HCT116 (cell line): ENCODE measurements around the gene NDUFS7.

Experiments used
- EZH2 ChIP-seq: fragments of 200-600 bp; sonication (generic); IDR thresholded peaks from 2 replicates; pipeline ENCODE4 v1.6.1; 2017; ENCODE audit warnings: antibody characterized with exemption, mixed run types
- EZH2phosphoT487 ChIP-seq: fragments of 200-600 bp; IDR thresholded peaks from 2 replicates; pipeline ENCODE4 v1.6.1; 2018; ENCODE audit warnings: antibody characterized with exemption, borderline replicate concordance
- TCF7L2 ChIP-seq: IDR thresholded peaks from 2 replicates; pipeline ENCODE4 v1.7.0; 2011; ENCODE audit warnings: borderline replicate concordance, inconsistent platforms; ENCODE audit not compliant: insufficient read depth, insufficient read length; ENCODE audit errors: extremely low read depth
- TF ChIP-seq, protein P1 (sequence below), 3 experiments: fragments of 200-600 bp in 1 of 3; sonication (generic) in 1 of 3; IDR thresholded peaks in 2 of 3; conservative IDR thresholded peaks in 1 of 3; 2 replicates each; pipeline ENCODE4 v1.5.1; 2012 to 2017; ENCODE audit warnings: low read depth in 2 of 3, low read length in 2 of 3, antibody characterized with exemption in 1 of 3, borderline replicate concordance in 1 of 3, control low read depth in 1 of 3, mild to moderate bottlenecking in 1 of 3, mixed read lengths in 1 of 3, mixed run types in 1 of 3, moderate library complexity in 1 of 3; ENCODE audit not compliant: insufficient read depth in 1 of 3

DNA sequence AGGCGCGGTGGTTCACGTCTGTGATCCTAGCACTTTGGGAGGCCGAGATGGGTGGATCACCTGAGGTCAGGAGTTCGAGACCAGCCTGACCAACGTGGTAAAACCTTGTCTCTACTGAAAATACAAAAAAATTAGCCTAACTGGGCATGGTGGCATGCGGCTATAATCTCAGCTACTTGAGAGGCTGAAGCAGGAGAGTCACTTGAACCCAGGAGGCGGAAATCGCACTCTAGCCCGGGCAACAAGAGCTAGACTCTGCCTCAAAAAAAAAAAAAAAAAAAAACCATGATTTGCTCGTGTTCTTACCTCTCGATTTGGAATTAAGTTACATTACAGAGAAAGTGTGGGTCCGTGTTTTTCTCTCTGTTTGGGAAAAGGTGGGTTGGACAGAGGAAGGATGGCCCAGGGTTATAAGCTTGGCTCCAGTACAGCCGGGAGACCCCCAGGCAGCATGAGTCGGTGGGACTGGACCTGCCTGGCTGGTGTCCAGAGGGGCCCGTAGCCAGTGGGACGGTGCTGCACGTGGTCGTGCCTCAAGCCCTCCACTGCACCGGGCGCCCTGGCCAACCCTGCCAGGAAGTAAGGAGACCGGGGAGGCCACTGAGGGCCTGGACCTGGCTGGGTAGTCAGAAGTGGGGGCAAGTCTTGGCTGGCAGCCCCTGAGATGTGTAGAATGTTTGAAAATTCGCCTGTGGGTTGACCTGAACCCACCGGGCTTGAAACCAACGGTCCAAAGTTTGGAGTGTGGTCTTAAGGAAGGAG lies 58.2 kb downstream of the NDUFS7 start:
- TF ChIP-seq EZH2phosphoT487 (no peak), EZH2 (no peak), TCF7L2 (no peak)
- TF ChIP-seq, protein P1, sequence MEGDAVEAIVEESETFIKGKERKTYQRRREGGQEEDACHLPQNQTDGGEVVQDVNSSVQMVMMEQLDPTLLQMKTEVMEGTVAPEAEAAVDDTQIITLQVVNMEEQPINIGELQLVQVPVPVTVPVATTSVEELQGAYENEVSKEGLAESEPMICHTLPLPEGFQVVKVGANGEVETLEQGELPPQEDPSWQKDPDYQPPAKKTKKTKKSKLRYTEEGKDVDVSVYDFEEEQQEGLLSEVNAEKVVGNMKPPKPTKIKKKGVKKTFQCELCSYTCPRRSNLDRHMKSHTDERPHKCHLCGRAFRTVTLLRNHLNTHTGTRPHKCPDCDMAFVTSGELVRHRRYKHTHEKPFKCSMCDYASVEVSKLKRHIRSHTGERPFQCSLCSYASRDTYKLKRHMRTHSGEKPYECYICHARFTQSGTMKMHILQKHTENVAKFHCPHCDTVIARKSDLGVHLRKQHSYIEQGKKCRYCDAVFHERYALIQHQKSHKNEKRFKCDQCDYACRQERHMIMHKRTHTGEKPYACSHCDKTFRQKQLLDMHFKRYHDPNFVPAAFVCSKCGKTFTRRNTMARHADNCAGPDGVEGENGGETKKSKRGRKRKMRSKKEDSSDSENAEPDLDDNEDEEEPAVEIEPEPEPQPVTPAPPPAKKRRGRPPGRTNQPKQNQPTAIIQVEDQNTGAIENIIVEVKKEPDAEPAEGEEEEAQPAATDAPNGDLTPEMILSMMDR (IDR thresholded peaks at IDR 0.05 in 2 of 3, conservative IDR thresholded peaks at IDR 0.05 in 1 of 3; ENCODE audit: borderline replicate concordance in 1 of 3, insufficient read depth in 1 of 3, low read depth in 2 of 3, low read length in 2 of 3): no peak
